Renal cortex interstitium (tissue), 15 donors: ENCODE measurements around the gene YAF2. TPM values are rescaled to one million over a fixed set of nuclear protein-coding genes. Genes with fewer than 3 reads are reported as not detected.

Source experiments
- DNase-seq, 11 donors: peaks; one replicate each; pipeline ENCODE4 v3.0.0-alpha.2; 2013; ENCODE audit warnings: low read depth in 9 of 11, low spot score in 4 of 11; ENCODE audit errors: extremely low read depth in 1 of 11
- long read RNA-seq, 16 experiments: transcript quantifications; one replicate each; lab custom pipeline, GENCODE V29; 2026
- polyA plus RNA-seq, 3 donors: library from polyadenylated mRNA; unstranded; fragments of 120-200 nt; gene quantifications; one replicate each; pipeline ENCODE4 v1.2.1, GENCODE V29; 2013; ENCODE audit not compliant: insufficient read length in 3 of 3

YAF2 gene, protein sequence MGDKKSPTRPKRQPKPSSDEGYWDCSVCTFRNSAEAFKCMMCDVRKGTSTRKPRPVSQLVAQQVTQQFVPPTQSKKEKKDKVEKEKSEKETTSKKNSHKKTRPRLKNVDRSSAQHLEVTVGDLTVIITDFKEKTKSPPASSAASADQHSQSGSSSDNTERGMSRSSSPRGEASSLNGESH
- 10 to 100 TPM; 25.5 to 28.4 (median 26.2) TPM for polyA plus RNA-seq
- long read RNA-seq, donor 1, partial matches to known transcripts: 0 of 4 reads
- long read RNA-seq, donor 1, other reads (novel, unspliced or antisense): 0 of 4 reads
- long read RNA-seq, donor 2, partial matches to known transcripts: 0 of 2 reads
- long read RNA-seq, donor 2, other reads (novel, unspliced or antisense): 0 of 2 reads
- long read RNA-seq, donor 3, full-length matches to known transcripts: 7 of 7 reads
- long read RNA-seq, donor 3, partial matches to known transcripts: 0 of 7 reads
- long read RNA-seq, donor 3, other reads (novel, unspliced or antisense): 0 of 7 reads
- long read RNA-seq, donor 4, transcript YAF2-203 (4 exons, 2,076 nt): major isoform, 5 of 7 reads
- long read RNA-seq, donor 4, partial matches to known transcripts: 0 of 7 reads
- long read RNA-seq, donor 4, other reads (novel, unspliced or antisense): 0 of 7 reads
- long read RNA-seq, donor 5: 0 reads
- long read RNA-seq, donor 6, partial matches to known transcripts: 0 of 4 reads
- long read RNA-seq, donor 6, other reads (novel, unspliced or antisense): 0 of 4 reads
- long read RNA-seq, donor 7, partial matches to known transcripts: 0 of 3 reads
- long read RNA-seq, donor 7, other reads (novel, unspliced or antisense): 0 of 3 reads
- long read RNA-seq, donor 8, transcript YAF2-203 (4 exons, 2,076 nt): major isoform, 7 of 9 reads
- long read RNA-seq, donor 8, partial matches to known transcripts: 0 of 9 reads
- long read RNA-seq, donor 8, other reads (novel, unspliced or antisense): 0 of 9 reads
- long read RNA-seq, donor 9, full-length matches to known transcripts: 4 of 4 reads
- long read RNA-seq, donor 9, partial matches to known transcripts: 0 of 4 reads
- long read RNA-seq, donor 9, other reads (novel, unspliced or antisense): 0 of 4 reads
- long read RNA-seq, donor 10, full-length matches to known transcripts: 8 of 8 reads
- long read RNA-seq, donor 10, partial matches to known transcripts: 0 of 8 reads
- long read RNA-seq, donor 10, other reads (novel, unspliced or antisense): 0 of 8 reads
- long read RNA-seq, donor 11, partial matches to known transcripts: 0 of 5 reads
- long read RNA-seq, donor 11, other reads (novel, unspliced or antisense): 0 of 5 reads
- long read RNA-seq, donor 12, partial matches to known transcripts: 0 of 3 reads
- long read RNA-seq, donor 12, other reads (novel, unspliced or antisense): 0 of 3 reads
- long read RNA-seq, donor 13: 0 reads
- long read RNA-seq, donor 14, partial matches to known transcripts: 0 of 2 reads
- long read RNA-seq, donor 14, other reads (novel, unspliced or antisense): 0 of 2 reads
- long read RNA-seq, donor 15: 0 reads
- long read RNA-seq, donor 16, transcript YAF2-203 (4 exons, 2,076 nt): major isoform, 9 of 12 reads
- long read RNA-seq, donor 16, partial matches to known transcripts: 0 of 12 reads
- long read RNA-seq, donor 16, other reads (novel, unspliced or antisense): 0 of 12 reads

DNA sequence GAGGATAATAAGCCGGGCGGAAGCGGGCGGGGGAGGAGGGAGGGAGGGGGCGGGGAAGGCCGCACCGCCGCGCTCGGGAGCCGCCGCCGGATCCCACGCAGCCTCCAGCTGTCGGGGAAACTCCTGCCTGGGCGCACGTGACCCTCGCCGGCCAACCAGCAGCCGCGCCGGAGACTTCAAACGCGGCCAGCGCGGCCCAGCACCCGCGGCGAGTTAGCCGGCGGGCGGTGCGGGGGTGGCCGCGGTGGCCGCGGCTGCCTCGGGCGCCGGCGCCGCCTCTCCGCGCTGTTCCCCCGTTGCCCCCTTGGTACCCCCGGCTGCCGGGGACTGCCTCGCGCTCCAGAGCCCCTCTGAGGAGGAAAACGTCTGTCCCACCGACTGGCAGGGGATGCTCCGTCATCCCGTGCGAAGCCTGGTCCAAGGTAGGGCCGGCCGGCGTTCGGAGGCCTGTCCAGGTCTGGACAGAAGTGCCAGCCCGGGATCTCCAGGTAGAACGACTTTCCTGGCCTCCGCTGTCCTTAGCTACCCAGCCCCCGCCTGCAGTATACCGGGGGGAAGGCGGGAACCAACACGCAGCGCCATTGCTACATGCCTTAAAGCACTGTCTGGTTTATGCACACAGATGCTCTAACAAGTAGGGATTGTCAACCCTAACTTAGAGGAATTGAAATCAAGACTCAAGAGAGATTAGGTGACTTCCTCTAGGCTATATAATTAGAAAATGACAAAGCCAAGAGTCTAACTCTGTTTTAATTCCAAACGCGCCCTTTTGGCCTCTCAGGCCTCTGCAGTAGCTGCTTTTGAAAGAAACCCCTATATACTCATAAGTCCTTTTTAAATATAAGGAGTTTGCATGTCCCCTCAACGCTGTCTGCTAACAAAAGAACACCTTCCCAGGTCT lies at the start of gene YAF2:
TSS of gene YAF2 (minus strand) at position 9 of the 901 bp plus-strand sequence. CDS start 68 bp downstream, outside the sequence.
- DNase-seq: peak; percentile 51 to 89 (median 80)

DNA sequence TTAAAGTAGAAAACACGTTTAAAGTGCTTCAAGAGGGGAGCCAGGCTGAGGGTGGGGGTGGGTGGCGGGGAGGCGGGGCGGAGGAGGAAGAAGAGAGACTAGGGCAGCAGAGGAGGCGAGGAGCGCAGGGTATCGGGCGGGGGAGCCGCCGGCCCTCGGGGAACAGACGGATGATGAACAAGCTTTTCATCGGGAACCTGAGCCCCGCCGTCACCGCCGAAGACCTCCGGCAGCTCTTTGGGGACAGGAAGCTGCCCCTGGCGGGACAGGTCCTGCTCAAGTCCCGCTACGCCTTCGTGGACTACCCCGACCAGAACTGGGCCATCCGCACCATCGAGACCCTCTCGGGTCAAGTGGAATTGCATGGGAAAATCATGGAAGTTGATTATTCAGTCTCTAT lies 48.7 kb upstream of the YAF2 start:
- DNase-seq: no peak

DNA sequence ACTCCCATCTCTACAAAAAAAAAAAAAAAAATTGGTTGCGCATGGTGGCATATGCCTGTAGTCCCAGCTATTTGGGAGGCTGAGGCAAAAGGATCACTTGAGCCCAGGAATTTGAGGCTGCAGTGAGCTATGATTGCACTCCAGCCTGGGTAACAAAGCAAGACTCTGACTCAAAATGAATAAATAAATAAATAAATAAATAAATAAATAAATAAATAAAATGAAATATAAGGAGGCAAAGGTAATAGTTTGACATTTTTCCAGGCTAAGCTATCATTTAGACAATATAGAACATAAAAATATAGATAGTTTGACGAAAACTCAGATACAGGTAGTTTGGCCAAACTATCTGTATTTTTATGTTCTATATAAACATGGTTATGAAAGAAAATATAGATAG lies 47.4 kb upstream of the YAF2 start:
- no peak for DNase-seq

DNA sequence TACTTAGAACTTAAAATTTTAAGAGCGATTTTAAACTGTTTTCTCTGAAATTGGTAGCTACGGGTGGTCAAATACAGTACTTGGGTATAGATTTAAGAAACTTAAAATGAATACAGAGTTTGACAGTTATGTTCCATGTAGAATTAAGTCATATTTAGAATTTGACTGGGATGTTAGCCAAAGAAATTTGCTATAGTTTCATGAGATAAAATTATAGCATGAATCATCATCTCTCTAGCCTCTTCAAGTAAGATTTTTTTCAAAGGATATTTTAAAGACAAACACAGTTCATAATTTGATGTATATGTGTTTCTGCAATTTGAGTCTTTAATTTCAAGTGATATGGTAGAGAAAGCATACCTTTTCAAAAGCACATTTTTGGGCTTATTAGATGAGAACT lies 46.8 kb upstream of the YAF2 start:
- DNase-seq: no peak

DNA sequence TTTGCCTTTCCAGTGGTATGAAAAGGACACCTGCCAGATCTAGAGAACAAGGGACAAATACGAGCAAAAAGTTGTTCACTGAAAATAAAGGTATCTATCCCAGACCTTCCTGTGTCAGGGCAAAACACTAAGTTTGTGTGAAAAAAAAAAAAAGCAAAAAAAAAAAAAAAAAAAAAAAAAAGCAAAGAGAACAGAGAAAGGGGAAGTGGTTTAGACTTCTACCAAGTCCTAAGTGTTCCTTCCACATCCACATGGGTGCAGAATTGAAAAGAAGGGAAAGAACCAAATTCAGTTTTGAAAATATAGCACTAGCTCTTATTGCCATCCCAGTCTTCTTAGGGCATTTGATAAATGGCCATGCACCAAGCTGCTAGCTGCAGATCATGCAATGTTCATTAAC lies 46.1 kb upstream of the YAF2 start:
- no peak for DNase-seq

DNA sequence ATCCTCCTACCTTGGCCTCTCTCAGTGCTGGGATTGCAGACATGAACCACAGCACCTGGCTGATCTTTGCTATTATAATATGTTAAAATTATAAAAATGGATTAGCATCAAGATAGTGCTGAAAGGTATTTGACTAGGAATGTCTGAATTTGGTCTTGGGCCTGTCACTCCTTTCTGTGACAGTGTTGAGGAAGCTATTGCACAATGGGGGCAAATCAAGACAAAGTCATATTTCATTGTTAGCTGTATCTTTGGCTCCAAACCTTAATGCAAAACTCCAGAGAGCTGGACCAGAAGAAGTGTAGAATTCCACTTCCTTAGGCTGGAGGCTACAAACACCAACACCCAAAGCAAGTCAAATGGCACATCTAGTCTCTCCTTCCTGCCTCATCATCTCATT lies 45.7 kb upstream of the YAF2 start:
- DNase-seq: no peak

DNA sequence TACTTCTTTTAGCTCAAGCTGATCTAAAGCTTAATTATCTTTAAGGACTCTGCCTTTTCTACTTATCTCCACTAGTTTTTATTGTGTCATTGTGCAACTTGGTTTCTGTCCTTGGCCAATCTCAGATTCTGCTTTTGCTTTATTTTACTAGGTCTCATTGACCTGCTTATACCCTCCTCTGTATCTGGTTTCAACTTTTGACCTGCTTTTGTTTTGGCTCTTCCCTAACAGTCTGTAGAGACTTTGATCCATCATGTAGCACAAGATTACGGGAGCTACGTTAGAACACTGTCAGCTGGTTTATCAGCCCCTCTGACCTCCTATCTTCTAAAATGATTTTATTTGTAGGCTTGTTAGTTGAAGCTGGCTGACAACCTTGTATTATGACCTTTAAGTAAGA lies 44.2 kb upstream of the YAF2 start:
- DNase-seq: peak in 1 of 11 donors; percentile 7

DNA sequence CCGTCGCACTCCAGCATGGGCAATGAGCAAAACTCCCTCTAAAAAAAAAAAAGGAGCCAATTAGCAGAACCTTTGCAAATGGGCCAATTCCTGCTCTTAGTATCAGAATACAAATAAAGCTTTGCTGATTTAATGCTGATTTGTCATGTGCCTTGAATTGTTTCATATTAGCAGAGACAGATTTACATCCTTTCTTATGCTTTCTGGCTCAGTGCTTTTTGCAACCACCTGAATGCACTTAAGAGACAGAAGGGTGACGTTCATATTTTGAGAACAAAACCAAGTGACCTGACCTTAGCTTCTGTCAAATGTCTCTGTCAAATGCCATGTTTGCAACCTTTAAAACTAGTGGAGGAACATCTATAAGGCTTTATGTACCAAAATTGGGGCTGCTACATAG lies 43.8 kb upstream of the YAF2 start:
- DNase-seq: no peak

DNA sequence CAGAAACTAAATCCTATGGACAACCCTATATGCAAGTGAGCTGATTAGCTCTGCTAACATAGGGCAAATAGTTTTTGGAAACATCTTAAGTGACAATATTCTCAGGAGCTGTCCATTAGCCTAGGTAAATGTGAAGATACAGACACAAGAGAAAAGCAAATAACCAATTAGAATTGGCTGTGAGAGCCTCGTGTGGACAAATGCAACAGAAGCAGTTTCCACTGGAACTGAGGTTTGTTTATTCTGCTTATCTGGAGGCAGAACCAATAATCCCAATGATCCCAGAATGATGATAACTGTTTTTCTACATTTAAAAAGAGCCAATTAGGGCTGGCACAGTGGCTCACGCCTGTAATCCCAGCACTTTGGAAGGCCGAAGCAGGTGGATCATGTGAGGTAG lies 43.2 kb upstream of the YAF2 start:
- no peak for DNase-seq

DNA sequence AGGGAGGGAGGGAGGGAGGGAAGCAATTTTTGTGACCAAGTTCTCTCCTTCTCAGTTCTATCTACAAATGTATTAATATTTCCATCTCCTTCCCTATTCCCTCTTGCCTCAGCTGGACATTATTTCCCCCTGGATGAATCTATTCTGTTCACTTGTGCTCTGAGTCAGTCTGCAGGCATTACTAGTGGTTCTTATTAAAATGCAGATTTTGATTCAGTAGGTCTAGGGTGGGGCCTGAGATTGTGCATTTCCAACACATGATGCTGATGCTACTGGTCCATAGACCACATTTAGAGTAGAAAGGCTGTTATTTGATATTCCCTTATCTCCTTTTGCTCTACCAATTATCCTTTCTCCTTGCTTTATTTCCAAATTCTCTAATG lies 40.1 kb upstream of the YAF2 start:
- no peak for DNase-seq

DNA sequence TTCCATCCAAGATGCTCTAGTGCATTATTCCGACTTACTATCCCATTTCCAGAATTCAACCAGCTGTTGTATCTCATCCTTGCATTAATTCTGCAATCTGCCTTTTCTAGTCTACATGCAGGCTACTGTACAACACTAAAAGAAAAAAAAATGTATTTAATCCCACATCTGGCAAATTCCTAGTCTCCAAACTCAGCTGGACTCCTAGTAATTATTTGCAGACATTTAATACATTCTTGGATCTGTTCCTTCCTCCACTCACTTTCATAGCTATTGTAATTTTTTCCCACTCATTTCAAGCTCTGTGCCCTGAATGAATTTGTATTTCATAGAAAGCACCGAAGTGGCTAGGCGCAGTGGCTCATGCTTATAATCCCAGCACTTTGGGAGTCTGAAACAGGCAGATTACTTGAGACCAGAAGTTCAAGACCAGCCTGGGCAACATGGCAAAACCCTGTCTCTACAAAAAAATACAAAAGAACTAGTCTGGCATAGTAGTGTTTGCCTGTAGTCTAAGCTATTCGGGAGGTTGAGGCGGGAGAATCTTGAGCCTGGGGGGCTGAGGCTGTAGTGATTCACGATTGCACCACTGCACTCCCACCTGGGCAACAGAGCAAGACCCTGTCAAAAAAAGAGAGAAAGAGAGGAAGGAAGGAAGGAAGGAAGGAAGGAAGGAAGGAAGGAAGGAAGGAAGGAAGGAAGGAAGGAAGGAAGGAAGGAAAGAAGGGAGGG lies 39.5 kb upstream of the YAF2 start:
- DNase-seq: peak in 1 of 11 donors; percentile 7

DNA sequence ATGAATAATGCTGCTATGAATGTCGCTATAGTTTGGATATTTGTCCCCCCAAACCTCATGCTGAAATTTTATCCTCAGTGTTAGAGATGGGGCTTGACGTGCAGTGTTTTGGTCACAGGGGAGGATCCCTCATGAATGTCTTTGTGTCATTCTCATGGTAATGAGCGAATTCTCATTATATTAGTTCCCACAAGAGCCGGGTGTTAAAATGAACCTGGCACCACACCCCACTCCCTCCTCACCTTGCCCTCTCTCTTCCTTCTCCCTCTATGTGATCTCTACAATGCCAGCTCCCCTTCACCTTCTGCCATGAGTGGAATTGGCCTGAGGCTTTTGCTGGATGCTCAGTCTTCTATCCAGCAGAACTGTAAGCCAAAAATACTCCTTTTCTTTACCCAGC lies 37.5 kb upstream of the YAF2 start:
- no peak for DNase-seq

DNA sequence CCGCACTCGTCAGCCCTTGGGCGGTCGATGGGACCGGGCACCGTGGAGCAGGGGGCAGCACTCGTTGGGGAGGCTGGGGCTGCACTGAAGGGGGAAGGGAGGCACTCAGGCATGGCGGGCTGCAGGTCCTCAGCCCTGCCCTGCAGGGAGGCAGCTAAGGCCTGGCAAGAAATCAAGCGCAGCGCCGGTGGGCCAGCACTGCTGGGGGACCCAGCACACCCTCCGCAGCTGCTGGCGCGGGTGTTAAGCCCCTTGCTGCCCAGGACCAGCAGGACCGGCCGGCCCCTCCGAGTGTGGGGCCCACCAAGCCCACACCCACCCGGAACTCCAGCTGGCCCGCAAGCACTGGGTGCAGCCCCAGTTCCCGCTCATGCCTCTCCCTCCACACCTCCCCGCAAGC lies 35.7 kb upstream of the YAF2 start:
- no peak for DNase-seq

DNA sequence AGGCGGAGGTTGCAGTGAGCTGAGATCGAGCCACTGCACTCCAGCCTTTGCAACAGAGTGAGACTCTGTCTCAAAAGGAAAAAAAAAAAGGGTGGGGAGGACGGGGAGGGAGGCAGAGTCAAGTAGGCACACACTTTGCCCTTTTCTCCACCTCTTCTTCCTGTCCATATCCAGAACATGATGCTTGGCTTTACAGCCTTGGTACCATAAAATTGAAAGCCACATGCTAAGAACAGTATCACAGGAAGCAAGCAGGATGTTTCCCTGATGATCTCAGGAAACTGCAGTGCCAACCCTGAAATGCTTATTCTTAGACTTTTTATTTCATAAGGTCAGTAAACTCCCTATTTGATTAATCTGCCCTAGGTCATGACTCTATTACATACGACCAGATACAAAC lies 32.5 kb upstream of the YAF2 start:
- DNase-seq: no peak

DNA sequence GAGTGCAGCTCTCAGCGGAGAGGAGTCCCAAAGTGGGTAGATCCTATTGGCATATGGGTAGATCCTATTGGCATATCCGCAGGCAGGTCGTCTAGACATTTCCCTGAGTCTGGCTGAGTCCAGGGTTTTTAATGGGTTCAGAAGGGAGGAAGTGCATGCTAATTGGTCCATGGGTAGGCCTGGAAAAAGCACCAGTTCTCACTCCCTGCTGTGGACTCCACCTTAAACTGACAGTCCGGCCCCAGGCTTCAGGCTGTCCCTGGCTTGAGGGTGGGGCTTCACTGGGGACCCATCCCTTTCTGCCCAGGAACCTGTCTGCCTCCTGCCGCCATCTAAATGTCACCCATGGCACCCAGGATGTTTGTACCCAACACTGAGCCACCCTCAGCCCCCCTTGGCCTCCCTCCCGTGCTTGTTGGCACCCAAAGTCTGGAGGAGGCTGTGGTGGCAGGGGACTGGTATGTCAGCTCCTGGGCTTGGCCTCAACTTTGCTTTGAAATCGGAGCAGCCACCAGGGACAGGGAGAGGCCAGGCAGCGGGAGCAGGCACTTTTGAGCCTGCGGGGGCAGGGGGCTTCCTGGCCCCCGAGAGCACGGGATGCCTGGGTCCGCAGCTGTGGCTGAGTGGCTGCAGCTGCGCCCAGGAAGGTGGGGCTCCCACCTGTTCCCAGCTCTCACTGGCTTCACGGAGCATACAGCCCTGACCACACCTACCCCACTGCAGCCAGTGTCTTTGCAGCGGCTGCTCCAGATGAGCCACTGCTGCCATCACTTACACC lies 29.6 kb upstream of the YAF2 start:
- no peak for DNase-seq

DNA sequence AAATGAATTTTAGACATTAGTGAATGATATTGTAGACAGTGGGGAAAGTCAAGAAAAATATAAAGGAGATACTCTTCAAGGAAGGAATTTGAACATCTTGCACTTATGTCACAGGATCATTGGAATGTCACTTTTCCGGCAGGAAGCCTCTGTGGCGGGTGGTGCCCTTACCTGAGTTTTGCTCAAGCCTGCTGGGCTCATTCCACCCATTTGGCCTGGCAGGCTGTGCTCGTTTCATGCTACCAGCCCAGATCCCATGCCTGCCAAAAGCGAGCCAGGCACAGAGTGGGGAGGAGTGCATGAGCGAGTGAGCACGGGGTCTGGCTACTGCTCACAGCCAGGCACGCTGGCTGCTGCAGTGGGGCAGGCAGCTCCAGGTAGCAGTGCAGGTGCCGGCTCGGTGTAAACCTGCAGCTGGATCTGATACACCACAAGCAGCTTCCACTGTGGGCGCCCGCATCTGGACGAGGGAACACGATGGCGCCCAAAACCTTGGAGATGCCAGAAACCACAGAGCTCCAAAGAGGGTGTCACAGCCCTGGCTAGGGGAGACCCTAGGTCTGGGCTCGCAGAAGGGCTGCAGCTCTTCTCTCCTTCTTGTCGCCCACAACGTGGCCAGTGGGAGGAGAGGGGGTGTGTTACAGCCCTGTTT lies 28.7 kb upstream of the YAF2 start:
- DNase-seq: no peak
